Mesendoderm (in vitro differentiated cells): ENCODE data around the gene PMM2.

Experiments
- DNase-seq: peaks from one replicate; pipeline ENCODE4 v3.0.0; 2013
- H2AK5ac ChIP-seq: 2 replicates; pipeline ENCODE4 v1.6.1; 2013; ENCODE audit warnings: low read length, inconsistent platforms
- H2BK120ac ChIP-seq: 2 replicates; pipeline ENCODE4 v1.6.1; 2013; ENCODE audit warnings: low read depth, mild to moderate bottlenecking, low read length, moderate library complexity, mixed read lengths
- H2BK15ac ChIP-seq: replicated peaks from 2 replicates; pipeline ENCODE4 v1.6.1; 2013; ENCODE audit warnings: low read depth, mild to moderate bottlenecking, moderate library complexity
- H2BK5ac ChIP-seq: 2 replicates; pipeline ENCODE4 v1.6.1; 2013; ENCODE audit warnings: low read length, inconsistent platforms
- H3K18ac ChIP-seq: 2 replicates; pipeline ENCODE4 v1.6.1; 2013; ENCODE audit warnings: mild to moderate bottlenecking, low read length, mixed read lengths
- H3K23ac ChIP-seq: one replicate; pipeline ENCODE4 v1.6.1; 2013; ENCODE audit warnings: low read length
- H3K27ac ChIP-seq: 2 replicates; pipeline ENCODE4 v1.5.1; 2013; ENCODE audit warnings: low read depth, mild to moderate bottlenecking, inconsistent platforms, low read length, moderate library complexity
- H3K27me3 ChIP-seq: 2 replicates; pipeline ENCODE4 v1.6.1; 2013; ENCODE audit warnings: low read length, control low read depth, mild to moderate bottlenecking, inconsistent platforms; ENCODE audit not compliant: insufficient read depth, poor library complexity
- H3K36me3 ChIP-seq: 2 replicates; pipeline ENCODE4 v1.6.1; 2013; ENCODE audit warnings: low read length, inconsistent platforms; ENCODE audit not compliant: control insufficient read depth, insufficient read depth
- H3K4ac ChIP-seq: one replicate; pipeline ENCODE4 v1.6.1; 2013; ENCODE audit warnings: low read depth, mild to moderate bottlenecking, low read length, moderate library complexity
- H3K4me1 ChIP-seq: 2 replicates; pipeline ENCODE4 v1.6.1; 2013; ENCODE audit warnings: low read depth, low read length, inconsistent platforms; ENCODE audit not compliant: control insufficient read depth
- H3K4me2 ChIP-seq: 2 replicates; pipeline ENCODE4 v1.6.1; 2013; ENCODE audit warnings: low read length
- H3K4me3 ChIP-seq: 2 replicates; pipeline ENCODE4 v1.5.1; 2013; ENCODE audit warnings: mild to moderate bottlenecking, low read length
- H3K56ac ChIP-seq: one replicate; pipeline ENCODE4 v1.6.1; 2013; ENCODE audit warnings: low read length
- H3K79me1 ChIP-seq: 2 replicates; pipeline ENCODE4 v1.6.1; 2013; ENCODE audit warnings: low read length, inconsistent platforms
- H3K79me2 ChIP-seq: 2 replicates; pipeline ENCODE4 v1.6.1; 2013; ENCODE audit warnings: mild to moderate bottlenecking, low read length; ENCODE audit not compliant: control insufficient read depth, insufficient read depth
- H3K9ac ChIP-seq: 2 replicates; pipeline ENCODE4 v1.6.1; 2013; ENCODE audit warnings: low read length, inconsistent platforms
- H4K5ac ChIP-seq: one replicate; pipeline ENCODE4 v1.6.1; 2013; ENCODE audit warnings: low read length
- H4K8ac ChIP-seq: one replicate; pipeline ENCODE4 v1.6.1; 2013; ENCODE audit warnings: low read depth, mild to moderate bottlenecking, control low read depth, low read length, moderate library complexity
- WGBS: extraction: QIAGEN DNeasy Blood & Tissue Kit; methylation state at CpG from one replicate; pipeline ENCODE4 v1.1.7; 2013; ENCODE audit warnings: low lambda C conversion rate, missing lambda C conversion rate; ENCODE audit not compliant: insufficient coverage; ENCODE audit errors: extremely low coverage; 5-methylcytosine and 5-hydroxymethylcytosine counted together

Gene PMM2

DNA sequence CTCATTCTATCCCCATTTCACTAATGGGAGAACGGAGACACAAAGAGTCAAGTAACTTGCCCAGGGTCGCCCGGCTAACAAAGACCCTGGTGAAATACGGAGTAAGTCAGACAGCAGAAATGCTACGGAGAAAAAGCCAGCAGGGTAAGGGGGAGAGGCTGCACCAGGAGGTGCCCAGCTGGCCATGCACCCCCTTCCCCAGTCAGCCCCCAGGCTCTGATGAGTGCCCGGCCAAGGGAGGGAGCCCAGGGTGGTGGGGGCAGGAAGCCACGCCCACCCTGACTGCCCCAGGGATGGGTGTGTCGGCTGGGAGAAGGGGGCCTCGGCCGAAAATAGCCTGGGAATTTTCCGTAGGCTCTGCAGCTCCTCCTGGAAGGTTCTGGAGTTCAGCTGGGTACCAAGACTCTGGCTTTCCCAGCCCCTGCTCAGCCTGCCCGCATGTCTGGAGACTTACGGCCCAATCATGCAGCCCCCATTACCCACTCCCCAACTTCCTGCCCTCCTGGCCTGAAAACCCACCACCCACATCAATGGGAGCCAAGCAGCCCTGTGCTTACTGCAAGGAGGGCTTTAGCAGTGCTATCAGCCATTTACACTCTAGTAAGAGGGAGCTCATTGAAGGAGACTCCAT, 67.0 kb downstream of the PMM2 start:
- H4K8ac ChIP-seq: no peak overlapping the region
- no peak overlapping the region for H3K4ac ChIP-seq
- no peak overlapping the region for H2BK120ac ChIP-seq
- H3K4me3 ChIP-seq: no peak overlapping the region
- no peaks in the 10 kb centered on the region for H3K36me3 ChIP-seq
- H3K4me2 ChIP-seq: no peak overlapping the region
- peaks cover 31% of the 10 kb centered on the region for H3K79me1 ChIP-seq
- H3K4me1 ChIP-seq: peaks cover 20% of the 10 kb centered on the region
- peaks cover 73% of the 10 kb centered on the region for H3K79me2 ChIP-seq
- H2AK5ac ChIP-seq: no peak overlapping the region
- peak overlapping the region; percentile 76 for H3K56ac ChIP-seq
- H4K5ac ChIP-seq: no peak overlapping the region
- no peaks in the 10 kb centered on the region for H3K27me3 ChIP-seq
- no peak overlapping the region for H2BK15ac ChIP-seq
- peak overlapping the region; percentile 22 for H3K27ac ChIP-seq
- peak overlapping the region; percentile 6 for H3K18ac ChIP-seq
- H3K9ac ChIP-seq: peak overlapping the region; percentile 58
- no peak overlapping the region for H2BK5ac ChIP-seq
- H3K23ac ChIP-seq: peak overlapping the region; percentile 29
- DNase-seq: peak; percentile 40
- WGBS: no CpG with 5 or more reads among the region's 13 CpGs

GRCh38 chr16:8865145-8865882, 67.7 kb downstream of the PMM2 start:
- Histone ChIP-seq H3K9ac (peak overlapping the region; percentile 24), H3K4me3 (no peak overlapping the region), H3K4ac (no peak overlapping the region), H2AK5ac (no peak overlapping the region), H4K8ac (no peak overlapping the region), H2BK15ac (no peak overlapping the region), H3K4me1 (peaks cover 20% of the 10 kb centered on the region), H3K27me3 (no peaks in the 10 kb centered on the region), H3K36me3 (no peaks in the 10 kb centered on the region), H3K79me1 (peaks cover 29% of the 10 kb centered on the region), H3K4me2 (no peak overlapping the region), H3K79me2 (peaks cover 68% of the 10 kb centered on the region), H3K18ac (no peak overlapping the region), H3K23ac (peak overlapping the region; percentile 48), H2BK120ac (no peak overlapping the region), H3K56ac (peak overlapping the region; percentile 76), H2BK5ac (no peak overlapping the region), H3K27ac (peak overlapping the region; percentile 12), H4K5ac (no peak overlapping the region)
- no CpG with 5 or more reads among the region's 14 CpGs for WGBS
- DNase-seq: no peak

- H3K79me1 ChIP-seq: peaks cover 27% of the 10 kb centered on the region
- DNase-seq: peak; percentile 98
- H2BK5ac ChIP-seq: no peak overlapping the region
- H3K9ac ChIP-seq: peak overlapping the region; percentile 98
- peak overlapping the region; percentile 92 for H3K56ac ChIP-seq
- H3K4me2 ChIP-seq: peak overlapping the region; percentile 100
- no peaks in the 10 kb centered on the region for H3K36me3 ChIP-seq
- H2BK120ac ChIP-seq: no peak overlapping the region
- no peak overlapping the region for H2AK5ac ChIP-seq
- H2BK15ac ChIP-seq: no peak overlapping the region
- WGBS: no CpG with 5 or more reads among the region's 30 CpGs
- H3K18ac ChIP-seq: peak overlapping the region; percentile 31
- no peak overlapping the region for H4K8ac ChIP-seq
- H3K23ac ChIP-seq: no peak overlapping the region
- H3K27ac ChIP-seq: peak overlapping the region; percentile 96
- H4K5ac ChIP-seq: no peak overlapping the region
- H3K79me2 ChIP-seq: peaks cover 62% of the 10 kb centered on the region
- H3K27me3 ChIP-seq: no peaks in the 10 kb centered on the region
- no peak overlapping the region for H3K4ac ChIP-seq
- H3K4me3 ChIP-seq: peak overlapping the region; percentile 22
- peaks cover 20% of the 10 kb centered on the region for H3K4me1 ChIP-seq
Measured at GRCh38 chr16:8866118-8866883, 68.7 kb downstream of the PMM2 start.

- no peaks in the 10 kb centered on the region for H3K27me3 ChIP-seq
- H3K79me2 ChIP-seq: peaks cover 58% of the 10 kb centered on the region
- no peak overlapping the region for H3K23ac ChIP-seq
- H3K36me3 ChIP-seq: no peaks in the 10 kb centered on the region
- H3K4me3 ChIP-seq: peak overlapping the region; percentile 22
- H3K56ac ChIP-seq: peak overlapping the region; percentile 92
- peak overlapping the region; percentile 100 for H3K4me2 ChIP-seq
- H3K4me1 ChIP-seq: peaks cover 20% of the 10 kb centered on the region
- H2BK15ac ChIP-seq: no peak overlapping the region
- DNase-seq: no peak
- H2BK5ac ChIP-seq: peak overlapping the region; percentile 17
- no peak overlapping the region for H3K4ac ChIP-seq
- no peak overlapping the region for H4K5ac ChIP-seq
- peak overlapping the region; percentile 8 for H2AK5ac ChIP-seq
- peak overlapping the region; percentile 11 for H3K18ac ChIP-seq
- WGBS: no CpG with 5 or more reads among the region's 16 CpGs
- peak overlapping the region; percentile 98 for H3K9ac ChIP-seq
- H2BK120ac ChIP-seq: no peak overlapping the region
- H3K27ac ChIP-seq: peak overlapping the region; percentile 96
- H3K79me1 ChIP-seq: peaks cover 24% of the 10 kb centered on the region
- no peak overlapping the region for H4K8ac ChIP-seq
Measured at GRCh38 chr16:8866884-8867215, 69.2 kb downstream of the PMM2 start.

DNA sequence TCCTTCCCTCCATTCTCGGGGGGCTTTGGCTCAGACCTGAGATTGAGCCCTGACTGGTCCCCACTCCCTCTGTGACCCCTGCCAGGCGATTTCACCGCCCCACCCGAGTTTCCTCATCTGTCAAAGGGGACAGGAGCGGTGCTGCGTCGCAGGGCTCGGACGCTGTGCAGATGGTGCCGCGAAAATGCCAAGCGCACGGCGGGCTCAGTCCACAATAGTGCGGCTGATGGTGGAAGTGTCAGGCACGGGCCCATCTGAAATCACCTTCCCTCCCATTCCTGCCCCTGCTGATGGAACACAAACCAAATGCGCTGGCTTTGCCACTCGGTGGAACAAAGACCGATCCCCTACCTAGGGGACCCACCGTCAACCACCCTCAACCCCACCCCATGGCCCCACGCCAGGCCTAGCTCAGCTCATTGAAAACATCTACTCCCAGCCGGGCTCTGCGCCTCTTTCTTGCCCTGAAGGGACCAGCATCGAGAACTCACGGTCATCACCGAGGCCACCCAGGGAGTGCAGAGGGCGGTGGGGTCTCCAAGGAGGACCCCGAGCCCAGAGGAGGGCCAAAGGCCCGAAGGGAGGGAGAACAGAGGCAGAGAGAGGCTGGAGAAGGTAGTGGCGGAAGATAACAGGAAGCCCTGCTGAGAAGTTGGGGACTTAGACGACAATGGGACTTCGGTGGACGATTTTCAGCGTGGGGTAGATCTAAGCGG, 69.7 kb downstream of the PMM2 start:
- Histone ChIP-seq H3K56ac (peak overlapping the region; percentile 92), H3K9ac (peak overlapping the region; percentile 98), H3K4ac (no peak overlapping the region), H2BK5ac (peak overlapping the region; percentile 17), H3K79me1 (peaks cover 22% of the 10 kb centered on the region), H4K8ac (no peak overlapping the region), H3K23ac (peak overlapping the region; percentile 83), H3K36me3 (no peaks in the 10 kb centered on the region), H3K4me2 (peak overlapping the region; percentile 100), H3K18ac (peak overlapping the region; percentile 89), H3K27me3 (no peaks in the 10 kb centered on the region), H2BK120ac (no peak overlapping the region), H2BK15ac (no peak overlapping the region), H3K27ac (peak overlapping the region; percentile 96), H3K4me1 (peaks cover 20% of the 10 kb centered on the region), H3K4me3 (peak overlapping the region; percentile 22), H4K5ac (no peak overlapping the region), H2AK5ac (peak overlapping the region; percentile 8), H3K79me2 (peaks cover 53% of the 10 kb centered on the region)
- DNase-seq: peak; percentile 65
- WGBS: no CpG with 5 or more reads among the region's 35 CpGs
